Right renal pelvis (tissue), 4 donors: Measurements from ENCODE around the gene CD80. TPM values are rescaled to one million over a fixed set of nuclear protein-coding genes. Genes with fewer than 3 reads are reported as not detected.

ENCODE experiments used
- DNase-seq, 4 donors: peaks; one replicate each; pipeline ENCODE4 v3.0.0-alpha.2; 2013; ENCODE audit warnings: low read depth in 4 of 4, low spot score in 3 of 4, missing footprints in 1 of 4
- polyA plus RNA-seq, 4 donors: library from polyadenylated mRNA; unstranded; fragments of 120-200 nt; gene quantifications; one replicate each; pipeline ENCODE4 v1.2.1, GENCODE V29; 2013; ENCODE audit not compliant: insufficient read length in 4 of 4

The CD80 gene
- polyA plus RNA-seq, 4 donors, result 0.13 to 0.44 (median 0.14) TPM; not detected in 1

DNA sequence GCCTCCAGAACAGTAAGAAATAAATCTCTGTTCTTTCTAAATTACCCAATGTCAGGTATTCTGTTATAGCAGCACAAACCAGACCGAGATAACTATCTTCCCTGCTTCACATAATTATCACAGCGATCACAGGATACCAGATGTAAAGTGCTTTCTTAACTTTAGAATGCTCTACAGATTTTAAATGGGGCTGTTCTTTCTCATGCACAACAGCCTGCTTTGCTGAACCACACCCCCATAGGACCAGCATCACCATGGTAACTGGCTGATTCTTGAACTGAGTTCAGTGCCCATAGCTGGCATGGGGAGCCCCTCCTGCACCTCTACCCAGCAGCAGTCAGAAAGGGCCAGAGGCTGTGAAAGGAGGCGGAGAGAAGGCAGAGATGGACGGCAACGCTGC, 7.8 kb downstream of the CD80 start:
- no peak for DNase-seq

DNA sequence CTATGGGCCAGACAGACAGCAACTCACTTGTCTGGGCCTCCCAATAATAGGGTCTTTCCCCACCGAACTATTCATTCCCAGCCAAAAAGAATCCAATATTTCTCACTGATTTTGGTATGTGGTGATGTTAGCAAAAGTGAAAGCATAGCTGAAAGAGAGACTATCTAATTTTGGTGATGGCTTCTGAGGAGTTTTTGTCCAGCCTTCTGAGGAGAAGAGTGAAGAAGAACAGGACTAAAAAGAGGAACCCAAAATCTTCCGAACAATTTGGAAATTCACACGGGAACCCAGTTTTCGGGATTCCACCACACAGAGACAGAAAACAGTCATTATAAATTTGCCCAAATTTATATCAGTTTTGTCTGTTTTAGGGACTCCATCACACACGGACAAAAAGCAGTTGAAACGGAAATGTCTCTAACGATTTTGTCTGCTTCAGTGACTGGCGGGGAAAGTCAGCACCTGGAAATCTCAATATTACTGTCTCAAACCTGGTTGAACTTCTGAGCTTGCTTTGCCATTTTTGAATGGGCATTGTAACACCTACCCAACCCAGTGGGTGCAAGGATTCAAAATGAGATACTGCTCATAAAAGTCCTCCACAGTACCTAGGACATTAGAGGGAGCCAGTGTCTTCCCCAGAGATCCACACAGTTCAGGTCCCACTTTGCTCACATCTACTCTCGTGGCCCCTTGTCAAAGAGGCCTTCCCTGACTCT, 9.1 kb downstream of the CD80 start:
- DNase-seq, result no peak

DNA sequence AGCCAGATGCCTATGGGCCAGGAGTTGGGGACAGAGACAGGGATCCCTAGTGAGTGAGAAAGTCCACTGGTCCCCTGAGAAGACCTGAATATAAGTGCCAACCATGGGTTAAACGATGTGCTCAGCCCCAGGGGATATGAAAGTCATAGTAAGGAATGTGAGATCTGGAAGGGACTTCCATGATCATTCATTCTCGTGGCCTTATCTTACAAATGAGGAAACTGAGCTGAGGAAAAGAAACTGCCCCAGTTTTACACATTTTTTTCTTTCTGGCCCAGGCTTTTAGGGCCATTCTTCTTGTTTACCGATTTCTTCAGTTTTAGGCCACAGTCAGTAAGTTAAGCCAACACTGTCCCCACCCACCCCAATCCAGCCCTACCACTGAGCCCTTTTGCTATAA, 11.1 kb downstream of the CD80 start:
- DNase-seq, result no peak

DNA sequence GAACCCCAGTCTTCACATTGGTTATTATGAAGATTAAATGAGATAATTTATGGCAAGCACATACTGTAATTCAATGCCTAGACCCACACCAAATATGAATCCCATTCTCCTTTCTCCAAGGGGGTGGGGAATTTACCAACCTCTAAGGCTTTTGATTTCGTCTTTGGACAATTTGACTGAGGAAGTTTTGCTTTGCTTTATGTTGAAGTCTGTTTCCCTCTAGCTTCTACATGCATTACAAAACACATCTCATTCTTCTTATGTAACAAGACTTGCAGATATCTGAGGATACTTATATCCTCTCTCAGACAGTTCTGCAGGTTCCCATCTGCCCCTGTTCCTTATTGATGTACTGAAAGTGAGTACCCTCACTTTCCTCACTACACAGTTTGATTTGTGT, 12.2 kb downstream of the CD80 start:
- no peak for DNase-seq

DNA sequence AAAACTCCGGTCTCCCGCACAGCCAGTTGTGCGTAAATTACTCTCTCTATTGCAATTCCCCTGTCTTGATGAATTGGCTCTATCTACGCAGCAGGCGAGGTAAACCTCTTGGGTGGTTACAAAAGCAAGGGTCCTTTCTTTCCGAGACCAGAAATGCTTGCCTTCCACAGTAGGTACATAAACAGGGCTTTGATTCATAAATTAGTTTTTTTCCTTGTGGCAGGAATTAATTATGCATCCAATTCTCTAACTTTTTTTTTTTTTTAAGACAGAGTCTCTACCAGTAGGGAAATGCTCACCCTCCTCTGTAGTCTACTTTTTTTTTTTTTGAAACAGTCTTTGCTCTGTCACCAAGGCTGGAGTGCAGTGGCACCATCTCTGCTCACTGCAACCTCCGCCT, 16.3 kb downstream of the CD80 start:
- no peak for DNase-seq

DNA sequence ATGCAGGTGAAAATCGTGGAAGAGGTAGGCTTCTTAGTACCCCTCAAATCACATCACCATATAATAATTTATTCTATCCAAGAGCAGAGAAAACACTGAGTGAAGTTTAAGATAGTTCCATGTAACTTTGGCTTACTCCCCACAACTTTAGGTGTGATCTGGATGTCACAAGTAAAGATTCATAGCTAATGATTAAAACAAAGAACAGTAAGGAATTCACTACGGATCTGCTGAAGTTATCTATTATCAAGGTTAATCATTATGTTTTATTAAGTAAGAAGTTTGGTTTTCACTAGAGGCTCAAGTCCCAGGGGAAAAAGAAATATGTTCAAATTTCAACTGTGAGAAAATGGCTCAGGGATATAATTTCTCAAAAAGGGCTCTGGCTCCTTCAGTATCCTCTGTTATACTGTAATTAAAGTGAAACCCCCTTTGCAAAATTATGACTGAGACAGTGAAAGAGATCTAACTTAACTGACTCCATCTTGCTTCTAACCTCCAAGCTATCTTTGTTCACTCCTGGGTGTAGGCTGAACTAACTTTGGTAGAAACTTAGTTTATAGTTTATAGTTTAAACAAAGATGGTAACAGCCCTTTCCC, 17.1 kb downstream of the CD80 start:
- no peak for DNase-seq

DNA sequence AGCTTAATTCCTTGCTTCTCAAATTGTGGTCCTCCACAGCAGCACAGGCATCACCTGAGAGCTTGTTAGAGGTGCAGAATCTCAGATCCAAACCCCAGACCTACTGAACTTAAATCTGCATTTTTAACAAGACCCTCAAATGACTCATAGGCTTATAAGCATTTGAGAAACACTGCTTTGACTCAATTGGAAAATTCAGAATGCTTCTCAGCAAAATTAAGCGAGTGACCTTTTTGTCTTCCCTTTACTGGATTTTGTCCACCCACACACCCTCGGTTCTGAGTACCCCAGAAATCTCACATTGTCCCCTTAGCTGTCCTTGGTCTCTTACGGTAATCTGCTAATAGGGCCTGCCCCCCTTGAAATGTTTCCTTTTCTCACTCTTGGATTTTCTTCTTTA, 17.9 kb downstream of the CD80 start:
- no peak for DNase-seq

DNA sequence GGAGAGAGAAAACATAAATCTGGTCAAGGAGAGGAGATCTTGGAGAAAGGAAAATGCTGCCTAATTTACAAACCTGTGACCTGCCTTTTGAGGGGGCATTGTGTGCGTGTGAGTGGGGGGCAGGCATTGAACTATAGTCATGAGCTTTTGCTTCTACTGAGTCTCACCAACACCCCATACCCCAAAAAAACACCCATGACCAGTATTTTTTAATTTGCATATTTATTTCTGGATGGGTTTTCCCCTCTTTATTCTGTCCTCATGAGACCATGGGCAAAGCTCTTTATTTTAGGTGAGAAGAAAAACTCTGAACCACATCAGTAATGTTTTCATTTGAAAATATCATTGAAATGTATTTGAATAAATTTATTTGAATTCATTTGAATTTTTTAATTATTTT, 20.6 kb downstream of the CD80 start:
- DNase-seq, result no peak

DNA sequence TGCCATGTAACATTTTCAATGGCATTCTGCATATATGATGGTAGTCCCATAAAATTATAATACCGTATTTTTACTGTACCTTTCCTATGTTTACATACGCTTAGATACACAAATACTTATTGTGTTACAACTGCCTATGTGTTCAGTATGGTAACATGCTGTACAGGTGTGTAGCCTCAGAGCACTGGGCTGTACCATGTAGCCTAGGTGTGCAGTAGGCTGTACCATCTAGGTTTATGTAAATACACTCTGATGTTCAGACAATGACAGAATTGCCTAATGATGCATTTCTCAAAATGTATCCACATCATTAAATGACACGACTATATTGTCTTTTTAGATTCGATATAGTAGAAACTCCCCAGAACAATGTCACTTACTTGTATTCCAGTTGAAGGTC, 22.7 kb downstream of the CD80 start:
- DNase-seq, result no peak

DNA sequence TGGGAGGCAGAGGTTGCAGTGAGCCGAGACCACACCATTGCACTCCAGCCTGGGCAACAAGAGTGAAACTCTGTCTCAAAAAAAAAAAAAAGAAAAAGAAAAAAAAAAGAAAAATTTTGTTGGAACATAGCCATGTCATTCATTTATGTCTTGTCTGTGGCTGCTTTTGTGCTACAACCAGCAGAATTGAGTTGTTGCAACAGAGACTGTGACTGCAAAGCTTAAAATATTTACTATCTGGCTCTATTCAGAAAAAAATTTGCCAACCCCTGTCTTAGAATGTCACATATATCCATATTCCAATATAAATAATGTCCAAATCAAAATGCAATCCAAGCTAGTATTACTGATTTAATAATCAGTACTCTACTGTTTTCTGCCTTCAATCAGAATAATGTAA, 25.1 kb downstream of the CD80 start:
- no peak for DNase-seq

DNA sequence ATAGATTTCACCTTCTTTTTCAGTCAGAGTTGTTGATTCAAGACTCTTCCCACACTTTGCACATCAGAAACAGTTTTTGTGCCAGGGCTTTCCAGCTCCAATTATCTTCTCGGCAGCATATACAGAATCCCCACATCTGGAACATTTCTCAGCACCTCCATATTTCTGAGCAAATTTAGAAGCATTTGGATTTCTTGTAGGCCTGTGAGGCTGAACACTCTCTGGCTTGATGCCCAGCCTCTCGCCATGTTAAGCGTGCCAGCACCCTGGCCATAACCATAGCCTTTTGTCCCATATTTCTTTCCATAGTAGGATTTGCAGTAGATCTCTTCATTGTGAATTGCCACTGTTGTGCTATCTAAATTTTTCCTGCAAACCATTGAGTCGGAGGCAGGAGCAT, 28.3 kb downstream of the CD80 start:
- DNase-seq, result no peak

DNA sequence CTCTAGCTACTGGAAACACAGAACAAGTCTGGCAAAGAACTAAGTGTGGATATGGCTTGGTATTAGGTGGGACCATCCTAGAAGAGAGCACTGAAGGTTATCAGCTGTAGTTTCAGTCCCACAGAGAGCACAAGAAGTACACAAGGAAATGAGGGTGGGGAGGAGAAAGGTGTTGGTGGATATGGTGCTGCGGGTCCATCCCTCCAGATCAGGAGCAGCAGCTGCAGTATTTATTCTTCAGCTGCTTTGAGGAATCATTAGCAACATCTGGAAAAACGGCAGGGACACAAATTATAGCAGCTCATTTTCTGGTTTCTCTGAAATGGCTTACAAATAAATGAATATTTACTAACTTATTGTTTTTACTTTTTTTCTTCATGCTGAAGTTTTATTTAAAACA, 29.0 kb downstream of the CD80 start:
- no peak for DNase-seq

DNA sequence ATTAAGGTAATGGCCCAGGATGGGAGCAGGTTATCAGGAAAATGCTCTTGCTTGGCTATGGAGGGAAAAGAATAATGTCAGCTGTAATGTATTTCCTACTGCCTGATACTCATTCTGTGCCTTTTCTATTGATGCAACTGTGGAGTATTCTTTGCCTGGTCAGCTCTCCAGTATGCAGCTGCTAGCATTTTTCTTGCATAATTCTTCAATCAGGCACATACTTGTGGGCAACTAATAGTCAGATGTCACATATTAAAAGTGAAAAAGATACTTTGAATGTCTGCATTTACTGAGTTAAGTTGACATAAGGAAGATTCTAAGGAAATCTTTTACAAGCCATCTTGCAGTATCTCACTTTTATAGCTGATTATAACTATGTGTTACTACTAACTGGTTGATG, 29.5 kb downstream of the CD80 start:
- no peak for DNase-seq

DNA sequence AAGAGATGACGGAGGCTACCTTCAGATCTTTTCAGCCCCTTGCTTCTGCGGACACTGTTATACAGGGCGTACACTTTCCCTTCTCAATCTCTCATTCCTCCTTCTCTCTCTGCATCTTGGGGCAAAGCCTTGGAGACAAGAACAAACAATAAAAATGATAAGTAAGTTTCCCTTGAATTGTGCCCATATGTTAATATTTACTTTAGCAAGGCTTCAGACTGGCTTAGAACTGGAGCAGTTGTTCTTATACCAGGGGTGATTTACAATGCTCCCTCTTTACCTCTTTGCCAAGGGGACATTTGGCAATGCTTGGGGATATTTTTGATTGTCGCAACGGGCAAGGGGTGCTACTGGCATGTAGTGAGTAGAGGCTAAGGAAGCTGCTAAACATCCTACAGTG, 31.7 kb downstream of the CD80 start:
- no peak for DNase-seq

DNA sequence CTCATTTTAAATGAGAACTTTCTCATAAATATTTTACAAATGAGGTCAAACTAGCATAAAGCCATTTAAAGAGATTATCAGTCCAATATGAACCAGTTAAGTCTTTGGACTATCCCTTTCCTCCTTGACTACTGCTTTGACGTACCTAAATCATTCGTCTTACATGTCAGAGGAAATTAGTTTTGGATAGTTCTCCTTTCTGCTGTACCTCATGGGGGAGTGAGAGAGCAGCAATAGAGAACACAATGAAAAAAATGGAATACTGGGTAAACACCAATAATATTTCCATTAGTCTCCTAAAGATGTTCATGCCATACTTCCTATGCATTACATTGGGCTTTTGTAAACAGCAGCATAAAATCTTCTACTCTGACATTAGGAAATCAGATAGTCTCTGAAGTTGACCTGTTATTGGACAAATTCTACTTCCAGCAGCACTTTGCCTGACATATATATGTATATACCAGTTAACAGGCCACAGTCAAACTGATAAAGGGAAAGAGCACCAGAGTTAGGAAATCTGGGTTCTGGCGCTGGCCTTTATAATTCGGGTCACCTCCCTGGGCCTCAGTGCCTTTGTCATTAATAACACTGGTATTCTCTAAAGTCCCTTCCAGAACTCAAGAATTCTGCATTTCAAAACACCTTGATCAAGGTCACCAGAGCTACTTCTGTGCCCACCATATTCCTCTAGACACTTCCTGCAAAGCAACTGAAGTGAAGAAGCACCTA, 34.3 kb downstream of the CD80 start:
- DNase-seq, result no peak

DNA sequence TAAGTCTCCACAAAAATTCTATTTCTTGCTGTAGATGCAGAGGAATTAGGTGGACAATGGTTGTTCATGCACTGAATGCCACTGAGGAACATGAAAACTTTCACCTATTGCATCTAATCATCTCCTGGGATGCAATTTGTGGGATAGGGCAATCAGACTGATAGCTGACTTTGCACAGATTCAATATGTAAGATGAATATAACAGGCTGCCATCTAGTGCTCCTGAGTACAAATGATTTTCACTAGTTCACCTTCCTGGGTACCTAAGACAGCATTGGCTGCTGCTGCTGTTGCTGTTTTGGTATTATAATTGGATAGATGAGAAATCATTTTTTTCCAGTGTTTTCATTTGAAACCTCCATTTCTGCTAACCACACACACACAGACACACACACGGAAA, 41.4 kb downstream of the CD80 start:
- DNase-seq, result no peak

DNA sequence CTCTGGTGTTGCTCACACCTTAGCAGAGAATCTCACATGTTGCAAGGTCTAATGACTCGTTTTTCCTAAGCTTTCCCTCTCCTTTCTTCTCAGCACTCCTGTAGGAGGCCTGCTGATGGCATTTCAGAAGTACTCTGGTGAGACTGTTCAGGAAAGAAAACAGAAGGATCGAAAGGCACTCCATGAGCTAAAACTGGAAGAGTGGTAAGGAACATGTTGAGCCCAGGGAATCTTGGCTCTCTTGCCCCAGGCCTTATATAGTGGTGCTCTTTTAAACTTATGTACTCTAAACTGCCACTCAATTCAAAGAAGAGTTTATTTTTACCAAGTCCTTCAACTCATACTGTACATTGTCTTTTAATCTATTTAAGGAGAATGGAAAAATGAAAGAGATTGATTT, 42.3 kb downstream of the CD80 start:
- DNase-seq, result no peak

DNA sequence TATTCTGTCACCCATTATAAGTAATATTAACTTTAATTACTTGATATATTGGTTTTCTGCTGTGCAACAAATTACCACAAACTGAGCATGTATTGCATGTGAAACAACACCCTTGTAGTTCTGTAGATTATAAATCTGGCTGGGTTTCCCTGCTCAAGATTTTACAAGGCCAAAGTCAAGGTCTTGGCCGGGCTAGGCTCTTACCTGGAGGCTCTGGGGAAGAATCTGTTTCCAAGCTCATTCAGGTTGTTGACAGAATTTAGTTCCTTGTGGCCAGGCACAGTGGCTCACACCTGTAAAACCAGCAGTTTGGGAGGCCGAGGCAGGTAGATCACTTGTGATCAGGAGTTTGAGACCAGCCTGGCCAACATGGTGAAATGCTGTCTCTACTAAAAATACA, 44.8 kb downstream of the CD80 start:
- DNase-seq, result no peak

DNA sequence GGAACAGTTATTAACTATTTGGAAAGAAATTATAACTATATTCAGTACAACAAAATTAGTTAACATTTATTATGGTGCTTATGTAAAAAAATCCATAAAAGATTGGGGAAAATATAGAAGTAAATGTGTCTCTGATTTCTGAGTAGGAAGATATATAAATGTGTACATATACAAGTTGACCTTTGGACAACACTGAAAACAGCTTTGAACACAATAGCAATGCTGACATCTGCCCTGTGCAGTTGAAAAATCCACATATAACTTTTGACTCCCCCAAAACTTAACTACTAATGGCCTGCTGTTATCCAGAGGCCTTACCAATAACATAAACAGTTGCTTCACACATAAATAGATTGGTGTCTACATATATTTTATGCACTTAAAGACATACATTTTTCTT, 48.7 kb downstream of the CD80 start:
- no peak for DNase-seq

DNA sequence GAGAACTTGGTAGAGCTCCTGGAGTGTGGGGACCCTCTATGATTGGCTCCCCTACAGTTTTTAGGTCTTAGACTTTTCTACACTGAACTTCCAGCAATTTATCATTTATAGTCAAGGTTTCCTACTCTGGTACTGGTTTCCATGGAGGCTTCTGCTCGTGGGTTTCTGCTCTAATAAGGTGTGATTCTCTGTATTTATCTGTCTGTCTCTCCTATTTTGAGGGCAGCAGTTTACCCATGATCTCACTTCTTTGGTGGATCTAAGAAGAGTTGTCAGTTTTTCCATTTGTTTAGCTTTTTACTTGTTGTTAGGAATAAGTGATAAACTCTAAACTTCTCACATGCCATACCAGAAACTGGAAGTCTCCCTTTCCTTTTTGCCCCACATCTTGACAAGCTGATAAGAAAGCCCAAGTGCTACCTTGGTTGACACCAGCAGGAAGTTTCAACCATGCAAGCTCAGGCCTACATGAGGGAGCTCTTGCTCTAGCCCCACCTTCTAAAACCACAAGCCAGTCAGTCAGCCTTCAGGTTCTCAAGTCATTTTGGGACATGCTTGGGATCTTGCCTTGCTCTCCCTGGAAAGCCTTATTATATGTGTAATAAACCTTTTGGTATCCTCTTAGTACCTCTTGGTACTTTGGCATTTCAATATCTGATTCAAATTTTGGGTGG, 51.1 kb downstream of the CD80 start:
- no peak for DNase-seq

DNA sequence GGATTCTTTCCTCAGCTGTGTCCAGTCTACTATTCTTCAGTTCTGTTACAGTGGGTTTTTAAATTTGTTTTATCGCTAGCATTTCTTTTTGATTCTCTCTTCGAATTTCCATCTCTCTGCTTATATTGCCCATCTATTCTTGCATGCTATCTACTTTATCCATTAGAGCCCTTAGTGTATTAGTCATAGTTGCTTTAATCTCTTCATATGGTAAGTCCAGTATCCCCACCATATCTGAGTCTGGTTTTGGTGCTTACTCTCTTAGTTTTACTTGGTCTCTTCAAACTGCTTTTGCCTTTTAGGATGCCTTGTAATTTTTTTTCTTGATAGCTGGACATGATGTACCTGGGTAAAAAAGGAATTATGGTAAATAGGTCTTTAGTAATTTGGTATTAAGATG, 52.0 kb downstream of the CD80 start:
- DNase-seq, result no peak

DNA sequence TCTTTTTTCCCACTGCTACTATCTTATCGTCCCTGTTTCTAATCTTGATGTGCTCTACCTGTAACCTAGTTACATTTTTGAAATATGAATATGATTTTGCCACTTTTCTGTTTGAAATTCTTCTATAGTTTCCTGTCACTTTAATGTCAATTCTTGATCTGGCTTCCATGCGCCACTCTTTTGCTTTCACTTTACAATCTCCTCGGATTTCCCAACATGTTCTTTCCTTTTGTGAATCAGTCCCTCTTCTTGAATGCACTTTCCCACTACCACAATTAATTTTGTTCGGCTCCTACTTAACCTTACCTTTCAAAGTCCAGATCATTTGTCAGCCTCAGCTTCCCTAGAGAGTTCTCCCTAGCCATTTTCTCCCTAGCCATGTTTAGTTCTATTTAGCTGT, 52.8 kb downstream of the CD80 start:
- DNase-seq, result no peak
